ENCODE measurements around the gene VAPB.

The VAPB gene

DNA sequence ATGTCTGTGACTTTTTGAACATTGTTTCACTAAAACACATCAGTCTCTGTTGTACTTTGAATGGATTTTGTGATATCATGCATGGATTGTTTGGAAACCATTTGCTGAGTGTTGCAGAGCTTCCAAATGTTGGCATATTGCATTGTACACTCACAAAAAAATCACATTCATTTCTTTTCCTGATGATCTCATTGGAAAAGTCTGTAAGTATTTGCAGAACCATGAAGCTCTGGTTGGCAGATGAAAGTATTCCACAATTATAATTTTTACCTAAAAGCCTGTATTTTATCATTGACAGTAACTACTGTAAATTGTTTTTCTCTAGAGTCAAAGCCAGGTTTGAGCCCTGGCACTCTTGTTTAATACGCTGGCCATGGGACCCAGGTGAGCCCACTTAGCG is 42.1 kb downstream of the VAPB start:
- Histone ChIP-seq H3K4me3 (no peak overlapping the region), H4K20me1 (peaks cover 42 to 100% (median 79%) of the 10 kb centered on the region in 11 experiments; a peak in 21 of 22 replicates)

DNA sequence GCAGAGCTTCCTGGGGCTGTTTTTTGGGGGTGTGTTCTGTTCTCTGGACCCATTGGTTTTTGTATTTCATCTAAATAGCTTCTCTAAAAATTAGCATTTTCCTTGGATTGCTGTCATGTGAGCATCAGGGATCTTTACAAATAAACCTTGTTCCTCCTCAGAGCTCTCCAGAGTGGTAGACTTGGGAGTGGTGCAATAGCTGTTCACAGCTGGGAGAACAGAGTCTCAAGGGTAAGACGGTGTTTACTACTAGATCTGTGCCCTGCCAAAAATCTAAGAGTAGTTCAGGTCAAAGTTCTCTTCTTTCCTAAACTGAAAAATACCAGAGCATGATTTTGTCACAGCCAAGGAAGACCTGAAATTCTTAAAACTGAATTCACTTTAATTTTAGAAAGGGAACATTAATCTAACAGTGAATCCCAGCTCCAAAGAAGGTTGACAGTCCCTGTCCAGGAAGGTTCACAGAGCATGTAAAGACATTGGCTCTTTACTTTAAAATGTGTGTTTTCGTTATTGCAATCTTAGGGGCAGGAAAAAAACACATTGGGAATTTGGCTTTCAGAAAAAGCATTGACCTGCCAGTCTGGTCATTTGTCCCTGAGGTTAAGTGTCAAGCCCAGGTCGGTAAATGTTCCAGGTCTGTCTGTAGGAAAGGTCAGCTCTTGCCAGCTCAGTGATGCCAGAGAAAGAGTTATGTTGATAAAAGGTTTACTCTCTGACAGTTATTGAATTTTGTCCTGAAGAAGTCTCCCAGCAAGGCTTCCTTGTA is 43.3 kb downstream of the VAPB start:
- Histone ChIP-seq H3K4me1 (peaks cover 24 to 36% (median 28%) of the 10 kb centered on the region in 10 experiments), H3K27me3 (no peaks in the 10 kb centered on the region), H3K9ac (no peak overlapping the region), H3K4me3 (no peak overlapping the region), H3K27ac (peak overlapping the region in 6 of 11 experiments; percentile 6 to 63 (median 37); a peak in 7 of 22 replicates), H3K4me2 (peak overlapping the region; percentile 31 to 75 (median 63); a peak in 21 of 22 replicates), H4K20me1 (peaks cover 47 to 100% (median 92%) of the 10 kb centered on the region in 11 experiments; a peak in 21 of 22 replicates), H3K9me3 (replicated peaks in 1 of 11) (peaks cover 0 to 11% (median 2%) of the 10 kb centered on the region in 11 experiments; a peak in 10 of 22 replicates), H3K36me3 (peaks cover 64 to 98% (median 79%) of the 10 kb centered on the region in 11 experiments)
- TF ChIP-seq Cebpa-rat (IDR thresholded peaks at IDR 0.05) = no peak

More for the DNA sequence above, 42.1 kb downstream of the VAPB start:
- peaks cover 24 to 36% (median 28%) of the 10 kb centered on the region in 10 experiments for H3K4me1 ChIP-seq
- TF ChIP-seq Cebpa-rat (IDR thresholded peaks at IDR 0.05) = no peak
- H3K9ac ChIP-seq = no peak overlapping the region
- H3K27ac ChIP-seq = no peak overlapping the region; a peak in 1 of 22 replicates
- H3K36me3 ChIP-seq = peaks cover 69 to 98% (median 80%) of the 10 kb centered on the region in 11 experiments
- peak overlapping the region; percentile 31 to 75 (median 63); a peak in 14 of 22 replicates for H3K4me2 ChIP-seq
- peaks cover 8 to 23% (median 15%) of the 10 kb centered on the region in 11 experiments; a peak in 21 of 22 replicates for H3K9me3 ChIP-seq (replicated peaks in 1 of 11)
- H3K27me3 ChIP-seq = no peaks in the 10 kb centered on the region

DNA sequence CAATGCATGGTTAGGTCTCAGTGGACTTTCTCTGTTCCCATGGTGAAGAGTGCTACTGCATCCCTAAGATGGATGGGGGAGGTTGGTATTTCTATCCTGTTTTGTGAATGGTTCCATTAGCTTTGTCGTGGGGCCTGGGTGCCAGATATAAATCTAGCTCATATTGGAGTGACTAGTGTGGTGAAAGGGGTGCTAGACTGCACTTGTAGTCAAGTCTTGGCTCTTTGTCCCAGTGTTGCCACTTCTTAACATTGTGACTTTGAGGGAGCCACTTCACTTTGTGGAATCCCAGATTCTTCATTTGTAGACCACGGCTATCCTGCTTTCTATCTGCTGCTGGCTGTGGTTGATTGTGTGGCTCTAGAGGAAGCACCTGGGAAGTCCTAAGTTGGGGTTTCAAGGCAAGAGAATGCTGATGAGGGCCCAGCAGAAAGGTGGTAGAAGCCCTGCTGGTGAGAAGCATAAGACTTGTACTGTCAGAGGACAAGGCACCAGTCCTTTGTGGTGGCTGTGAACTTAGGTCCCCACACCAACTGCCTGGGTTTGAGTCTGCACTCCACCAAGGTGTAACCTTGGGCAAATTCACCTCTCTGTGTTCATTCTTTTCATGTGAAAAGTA is 44.1 kb downstream of the VAPB start:
- H4K20me1 ChIP-seq = peaks cover 54 to 100% (median 97%) of the 10 kb centered on the region in 11 experiments; a peak in 21 of 22 replicates
- H3K4me2 ChIP-seq = peak overlapping the region; percentile 5 to 75 (median 63); a peak in 19 of 22 replicates
- no peak for TF ChIP-seq Cebpa-rat (IDR thresholded peaks at IDR 0.05)
- H3K9ac ChIP-seq = no peak overlapping the region
- H3K4me3 ChIP-seq = no peak overlapping the region
- H3K9me3 ChIP-seq (replicated peaks in 1 of 11) = peaks cover 0 to 4% (median 0%) of the 10 kb centered on the region in 11 experiments; a peak in 1 of 22 replicates
- H3K4me1 ChIP-seq = peaks cover 24 to 36% (median 29%) of the 10 kb centered on the region in 10 experiments
- H3K27ac ChIP-seq = peak overlapping the region in 6 of 11 experiments; percentile 6 to 63 (median 37); a peak in 8 of 22 replicates
- peaks cover 66 to 98% (median 81%) of the 10 kb centered on the region in 11 experiments for H3K36me3 ChIP-seq
- H3K27me3 ChIP-seq = no peaks in the 10 kb centered on the region

DNA sequence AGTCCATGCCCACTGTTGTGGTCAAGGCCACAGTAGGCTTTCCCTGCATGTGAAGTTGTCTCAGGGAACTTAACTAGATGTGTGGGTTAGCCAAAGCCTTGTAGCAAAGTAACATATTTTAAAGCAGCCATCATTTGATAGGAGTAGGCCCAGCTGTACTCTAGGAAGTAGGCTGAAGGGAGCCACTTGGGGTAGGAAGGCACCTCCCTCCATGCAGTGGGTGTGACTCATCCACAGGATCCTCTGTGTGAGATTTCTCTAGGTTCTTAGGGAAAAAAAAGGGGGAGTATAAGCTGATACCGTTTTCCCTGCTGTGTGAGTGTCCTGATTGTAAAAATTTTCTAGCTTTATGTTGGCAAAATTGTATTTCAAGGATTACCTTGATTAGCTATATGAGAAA is 44.7 kb downstream of the VAPB start:
- H3K27ac ChIP-seq = peak overlapping the region in 3 of 11 experiments; percentile 42 to 63 (median 58); a peak in 5 of 22 replicates
- H3K4me1 ChIP-seq = peaks cover 24 to 42% (median 29%) of the 10 kb centered on the region in 10 experiments
- H3K9ac ChIP-seq = no peak overlapping the region
- peaks cover 53 to 100% (median 98%) of the 10 kb centered on the region in 11 experiments; a peak in 21 of 22 replicates for H4K20me1 ChIP-seq
- no peak for TF ChIP-seq Cebpa-rat (IDR thresholded peaks at IDR 0.05)
- H3K9me3 ChIP-seq (replicated peaks in 1 of 11) = no peaks in the 10 kb centered on the region
- H3K4me3 ChIP-seq = no peak overlapping the region
- peak overlapping the region in 9 of 11 experiments; percentile 5 to 75 (median 67); a peak in 16 of 22 replicates for H3K4me2 ChIP-seq
- no peaks in the 10 kb centered on the region for H3K27me3 ChIP-seq
- H3K36me3 ChIP-seq = peaks cover 65 to 98% (median 81%) of the 10 kb centered on the region in 11 experiments

DNA sequence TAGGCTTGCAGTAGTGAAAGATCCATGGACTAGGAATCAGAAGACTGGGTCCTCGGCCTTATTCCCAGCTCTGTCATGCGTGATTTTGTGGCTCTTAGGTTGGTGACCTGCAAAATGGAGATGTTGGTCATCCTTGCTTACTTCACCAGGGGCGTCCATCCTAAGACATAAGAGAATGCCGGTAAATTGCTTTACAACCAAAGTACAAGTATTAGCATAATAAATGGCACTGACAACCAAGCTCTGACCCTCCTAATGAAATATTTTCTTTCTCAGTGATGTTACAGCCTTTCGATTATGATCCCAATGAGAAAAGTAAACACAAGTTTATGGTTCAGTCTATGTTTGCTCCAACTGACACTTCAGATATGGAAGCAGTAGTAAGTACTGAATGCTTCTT is 45.3 kb downstream of the VAPB start:
- H3K36me3 ChIP-seq = peaks cover 64 to 98% (median 81%) of the 10 kb centered on the region in 11 experiments
- H4K20me1 ChIP-seq = peaks cover 52 to 100% (median 93%) of the 10 kb centered on the region in 11 experiments; a peak in 21 of 22 replicates
- TF ChIP-seq Cebpa-rat (IDR thresholded peaks at IDR 0.05) = no peak

DNA sequence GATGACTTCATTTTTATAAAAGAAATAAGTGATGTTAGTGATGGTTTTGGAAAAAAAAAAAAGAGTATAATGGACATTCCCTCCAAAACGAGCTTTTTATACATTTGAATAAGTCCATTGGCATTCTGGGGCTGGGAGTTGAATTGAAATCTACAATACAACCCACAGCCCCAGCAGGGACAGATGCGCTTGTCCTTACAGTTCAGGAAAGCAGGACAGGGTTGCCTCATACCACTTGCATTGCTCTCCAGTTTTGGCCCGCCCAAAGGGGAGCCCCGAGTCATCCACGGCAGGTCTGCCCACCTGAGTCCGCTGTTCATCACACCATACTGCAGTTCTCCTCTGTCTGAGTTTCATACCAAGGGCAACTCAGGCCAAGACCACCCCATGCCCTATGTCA is 46.2 kb downstream of the VAPB start:
- peaks cover 24 to 52% (median 30%) of the 10 kb centered on the region in 10 experiments for H3K4me1 ChIP-seq
- H3K27me3 ChIP-seq = no peaks in the 10 kb centered on the region
- H3K4me2 ChIP-seq = no peak overlapping the region
- H3K36me3 ChIP-seq = peaks cover 69 to 100% (median 81%) of the 10 kb centered on the region in 11 experiments
- no peak for TF ChIP-seq Cebpa-rat (IDR thresholded peaks at IDR 0.05)
- H3K27ac ChIP-seq = no peak overlapping the region
- H3K9me3 ChIP-seq (replicated peaks in 1 of 11) = no peaks in the 10 kb centered on the region
- peaks cover 54 to 100% (median 93%) of the 10 kb centered on the region in 11 experiments; a peak in 21 of 22 replicates for H4K20me1 ChIP-seq
- no peak overlapping the region for H3K9ac ChIP-seq
- no peak overlapping the region for H3K4me3 ChIP-seq

More for the DNA sequence above, 45.3 kb downstream of the VAPB start:
- Histone ChIP-seq H3K27me3 (no peaks in the 10 kb centered on the region), H3K4me3 (no peak overlapping the region), H3K4me1 (peaks cover 24 to 48% (median 29%) of the 10 kb centered on the region in 10 experiments), H3K9ac (no peak overlapping the region), H3K27ac (peak overlapping the region in 1 of 11 experiments; percentile 63; a peak in 1 of 22 replicates), H3K4me2 (no peak overlapping the region), H3K9me3 (replicated peaks in 1 of 11) (no peaks in the 10 kb centered on the region)

DNA sequence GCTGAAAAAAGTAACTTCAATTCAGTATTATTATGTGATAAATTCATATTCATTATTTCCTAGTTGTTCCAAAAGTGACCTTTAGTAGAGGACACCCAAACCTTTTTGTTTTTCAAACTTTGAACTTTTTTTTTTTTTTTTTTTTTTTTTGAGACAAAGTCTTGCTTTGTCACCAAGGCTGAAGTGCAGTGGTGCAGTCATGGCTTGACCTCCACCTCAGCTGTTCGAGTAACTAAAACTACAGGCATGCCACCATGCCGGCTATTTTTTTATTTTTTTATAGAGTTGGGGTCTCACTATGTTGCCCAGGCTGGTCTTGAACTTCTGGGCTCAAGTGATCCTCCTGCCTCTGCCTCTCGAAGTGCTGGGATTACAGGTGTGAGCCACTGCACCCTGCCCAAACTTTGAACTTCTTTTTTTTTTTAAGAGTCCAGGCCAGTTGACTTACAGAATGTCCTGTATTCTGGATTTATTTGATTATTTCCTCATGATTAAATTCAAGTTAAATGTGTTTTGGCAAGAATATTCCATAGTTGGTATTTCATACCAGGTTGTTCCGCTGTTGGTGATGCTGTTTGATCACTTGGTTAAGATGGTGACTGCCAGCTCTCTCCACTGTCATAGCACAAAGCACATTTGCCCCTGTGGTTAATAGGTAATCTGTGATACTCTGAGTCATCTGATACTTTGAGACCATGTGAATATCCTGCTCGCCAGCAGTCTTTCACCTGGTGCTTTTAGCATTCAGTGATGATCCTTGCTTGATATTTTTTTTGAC is 48.0 kb downstream of the VAPB start:
- H3K4me3 ChIP-seq = no peak overlapping the region
- H3K4me1 ChIP-seq = peaks cover 15 to 35% (median 22%) of the 10 kb centered on the region in 10 experiments
- TF ChIP-seq Cebpa-rat (IDR thresholded peaks at IDR 0.05) = no peak
- H3K27ac ChIP-seq = no peak overlapping the region
- H3K9ac ChIP-seq = no peak overlapping the region
- H3K27me3 ChIP-seq = no peaks in the 10 kb centered on the region
- peaks cover 43 to 99% (median 91%) of the 10 kb centered on the region in 11 experiments; a peak in 20 of 22 replicates for H4K20me1 ChIP-seq
- no peaks in the 10 kb centered on the region for H3K9me3 ChIP-seq (replicated peaks in 1 of 11)
- no peak overlapping the region for H3K4me2 ChIP-seq
- H3K36me3 ChIP-seq = peaks cover 75 to 100% (median 81%) of the 10 kb centered on the region in 11 experiments
